Measurements from ENCODE around the gene TMEM198.

DNA sequence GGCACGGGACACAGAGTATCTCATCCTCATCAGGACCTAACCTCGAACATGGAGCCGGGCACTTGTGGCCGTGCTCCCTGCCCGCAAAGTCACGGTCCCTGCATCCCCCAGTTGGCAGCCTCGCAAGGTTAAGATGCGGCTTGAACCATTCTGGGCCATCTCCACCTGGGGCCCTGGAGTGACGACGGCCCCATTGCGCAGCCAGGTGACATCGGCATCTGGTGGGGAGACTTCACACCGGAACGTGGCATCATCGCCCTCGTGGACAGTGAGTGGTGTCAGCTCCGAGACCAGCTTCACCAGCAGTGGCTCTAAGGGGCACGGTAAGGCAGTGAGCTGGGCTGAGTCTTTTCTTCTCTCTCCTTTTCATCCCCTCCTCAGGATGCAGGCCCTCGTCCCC, 12.6 kb downstream of the TMEM198 start:
- TF ChIP-seq, protein P1, sequence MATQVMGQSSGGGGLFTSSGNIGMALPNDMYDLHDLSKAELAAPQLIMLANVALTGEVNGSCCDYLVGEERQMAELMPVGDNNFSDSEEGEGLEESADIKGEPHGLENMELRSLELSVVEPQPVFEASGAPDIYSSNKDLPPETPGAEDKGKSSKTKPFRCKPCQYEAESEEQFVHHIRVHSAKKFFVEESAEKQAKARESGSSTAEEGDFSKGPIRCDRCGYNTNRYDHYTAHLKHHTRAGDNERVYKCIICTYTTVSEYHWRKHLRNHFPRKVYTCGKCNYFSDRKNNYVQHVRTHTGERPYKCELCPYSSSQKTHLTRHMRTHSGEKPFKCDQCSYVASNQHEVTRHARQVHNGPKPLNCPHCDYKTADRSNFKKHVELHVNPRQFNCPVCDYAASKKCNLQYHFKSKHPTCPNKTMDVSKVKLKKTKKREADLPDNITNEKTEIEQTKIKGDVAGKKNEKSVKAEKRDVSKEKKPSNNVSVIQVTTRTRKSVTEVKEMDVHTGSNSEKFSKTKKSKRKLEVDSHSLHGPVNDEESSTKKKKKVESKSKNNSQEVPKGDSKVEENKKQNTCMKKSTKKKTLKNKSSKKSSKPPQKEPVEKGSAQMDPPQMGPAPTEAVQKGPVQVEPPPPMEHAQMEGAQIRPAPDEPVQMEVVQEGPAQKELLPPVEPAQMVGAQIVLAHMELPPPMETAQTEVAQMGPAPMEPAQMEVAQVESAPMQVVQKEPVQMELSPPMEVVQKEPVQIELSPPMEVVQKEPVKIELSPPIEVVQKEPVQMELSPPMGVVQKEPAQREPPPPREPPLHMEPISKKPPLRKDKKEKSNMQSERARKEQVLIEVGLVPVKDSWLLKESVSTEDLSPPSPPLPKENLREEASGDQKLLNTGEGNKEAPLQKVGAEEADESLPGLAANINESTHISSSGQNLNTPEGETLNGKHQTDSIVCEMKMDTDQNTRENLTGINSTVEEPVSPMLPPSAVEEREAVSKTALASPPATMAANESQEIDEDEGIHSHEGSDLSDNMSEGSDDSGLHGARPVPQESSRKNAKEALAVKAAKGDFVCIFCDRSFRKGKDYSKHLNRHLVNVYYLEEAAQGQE (IDR thresholded peaks at IDR 0.05; ENCODE audit: borderline replicate concordance) = no peak
- no peak for TF ChIP-seq RAD21 (conservative IDR thresholded peaks at IDR 0.05)
